Left ventricle myocardium inferior (tissue), 1 donor: ENCODE measurements around the gene CCDC92. TPM values are rescaled to one million over a fixed set of nuclear protein-coding genes. Genes with fewer than 3 reads are reported as not detected.

Experiments used
- DNase-seq: peaks from one replicate; pipeline ENCODE4 v3.0.0-alpha.2; 2020
- H3K27ac ChIP-seq: fragments of 200-600 bp; replicated peaks from 2 replicates; pipeline ENCODE4 v1.8.0; 2021
- H3K27me3 ChIP-seq: fragments of 200-600 bp; 2 replicates; pipeline ENCODE4 v1.8.0; 2021; ENCODE audit warnings: low read depth
- H3K36me3 ChIP-seq: fragments of 200-600 bp; 2 replicates; pipeline ENCODE4 v1.8.0; 2021
- H3K4me1 ChIP-seq: fragments of 200-600 bp; 2 replicates; pipeline ENCODE4 v1.8.0; 2021
- H3K4me3 ChIP-seq: fragments of 200-600 bp; 2 replicates; pipeline ENCODE4 v1.8.0; 2021; ENCODE audit warnings: mild to moderate bottlenecking, moderate library complexity
- H3K9me3 ChIP-seq: fragments of 200-600 bp; replicated peaks from 2 replicates; pipeline ENCODE4 v1.8.0; 2021
- intact Hi-C: fragments of 100-400 bp; cut with micrococcal nuclease; formaldehyde crosslinking; loops from one replicate; pipeline ENCODE4 v1.11.0; 2022
- total RNA-seq: library from RNA; stranded (reverse); fragmentation: NEBNext Ultra II Directional; extraction: Animal tissue kit (Norgen Biotek cat#: 25700); gene quantifications from one replicate; pipeline ENCODE4 v1.2.1, GENCODE V29; 2021
- TF ChIP-seq, protein P1 (sequence below): fragments of 200-600 bp; IDR thresholded peaks from 2 replicates; pipeline ENCODE4 v1.8.0; 2021; ENCODE audit warnings: antibody characterized with exemption, mild to moderate bottlenecking, borderline replicate concordance
- donor health status: DM: no; HTN: yes; CAD: no; lungs with severe emphysema.

The CCDC92 gene
- total RNA-seq, 1 donor from 2014 or later = 57.2 TPM

DNA sequence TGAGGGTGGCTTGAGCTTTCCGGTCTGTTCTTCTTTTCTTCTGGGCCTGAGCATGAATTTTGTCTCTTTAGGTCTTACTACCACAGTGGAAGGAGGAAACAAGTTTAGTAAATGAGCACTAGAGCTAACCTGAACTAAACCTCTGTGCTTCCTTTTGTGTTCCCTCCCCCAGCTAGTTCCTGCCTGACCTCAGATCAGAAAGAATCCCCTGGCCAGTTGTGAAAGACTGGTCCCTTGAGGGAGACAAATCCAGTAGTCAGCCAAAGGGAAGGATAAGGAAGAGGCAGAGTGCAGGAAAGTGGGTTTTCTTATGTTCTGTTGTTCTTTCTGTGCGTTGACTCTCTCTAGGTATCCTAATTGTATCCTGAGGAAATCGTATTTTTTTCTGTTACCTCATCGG lies 17.9 kb upstream of the CCDC92 start:
- intact Hi-C loops = no loop called here
- peaks cover 25% of the 10 kb centered on the region for H3K36me3 ChIP-seq
- no peak for DNase-seq
- peaks cover 93% of the 10 kb centered on the region for H3K4me1 ChIP-seq
- H3K9me3 ChIP-seq = no peaks in the 10 kb centered on the region
- TF ChIP-seq, protein P1, sequence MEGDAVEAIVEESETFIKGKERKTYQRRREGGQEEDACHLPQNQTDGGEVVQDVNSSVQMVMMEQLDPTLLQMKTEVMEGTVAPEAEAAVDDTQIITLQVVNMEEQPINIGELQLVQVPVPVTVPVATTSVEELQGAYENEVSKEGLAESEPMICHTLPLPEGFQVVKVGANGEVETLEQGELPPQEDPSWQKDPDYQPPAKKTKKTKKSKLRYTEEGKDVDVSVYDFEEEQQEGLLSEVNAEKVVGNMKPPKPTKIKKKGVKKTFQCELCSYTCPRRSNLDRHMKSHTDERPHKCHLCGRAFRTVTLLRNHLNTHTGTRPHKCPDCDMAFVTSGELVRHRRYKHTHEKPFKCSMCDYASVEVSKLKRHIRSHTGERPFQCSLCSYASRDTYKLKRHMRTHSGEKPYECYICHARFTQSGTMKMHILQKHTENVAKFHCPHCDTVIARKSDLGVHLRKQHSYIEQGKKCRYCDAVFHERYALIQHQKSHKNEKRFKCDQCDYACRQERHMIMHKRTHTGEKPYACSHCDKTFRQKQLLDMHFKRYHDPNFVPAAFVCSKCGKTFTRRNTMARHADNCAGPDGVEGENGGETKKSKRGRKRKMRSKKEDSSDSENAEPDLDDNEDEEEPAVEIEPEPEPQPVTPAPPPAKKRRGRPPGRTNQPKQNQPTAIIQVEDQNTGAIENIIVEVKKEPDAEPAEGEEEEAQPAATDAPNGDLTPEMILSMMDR = no peak
- H3K27ac ChIP-seq = peak overlapping the region; percentile 72
- no peak overlapping the region for H3K4me3 ChIP-seq
- H3K27me3 ChIP-seq = no peaks in the 10 kb centered on the region

DNA sequence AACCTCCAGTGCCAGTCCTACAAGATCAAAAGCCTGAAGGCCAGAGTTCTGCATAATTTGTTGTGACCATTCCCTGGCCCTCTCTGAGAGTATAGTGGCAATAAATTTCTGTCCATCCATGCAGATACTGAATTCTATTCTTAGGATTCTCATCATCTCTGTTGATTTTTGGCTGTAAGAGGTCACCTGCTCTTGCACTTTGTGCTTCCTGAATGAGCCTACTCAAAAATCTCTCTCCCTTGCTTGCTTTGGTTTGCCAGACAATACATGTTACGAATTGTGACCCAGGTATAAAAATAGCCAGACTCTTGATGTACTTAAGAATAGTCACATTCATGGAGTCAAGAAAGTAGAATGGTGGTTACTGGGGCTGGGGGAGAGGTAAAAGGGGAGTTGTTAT lies 17.1 kb upstream of the CCDC92 start:
- H3K4me3 ChIP-seq = no peak overlapping the region
- peaks cover 93% of the 10 kb centered on the region for H3K4me1 ChIP-seq
- H3K36me3 ChIP-seq = peaks cover 25% of the 10 kb centered on the region
- H3K9me3 ChIP-seq = no peaks in the 10 kb centered on the region
- no peak for DNase-seq
- peak overlapping the region; percentile 72 for H3K27ac ChIP-seq
- intact Hi-C loops = loop anchor here (10.0 kb wide), 1 partner anchor 85 kb away; no protein-coding TSS in a partner anchor
- H3K27me3 ChIP-seq = no peaks in the 10 kb centered on the region
- TF ChIP-seq, protein P1 = no peak

GRCh38 chr12:123989168-123989567 lies 16.5 kb upstream of the CCDC92 start:
- H3K27ac ChIP-seq = peak overlapping the region; percentile 72
- H3K4me3 ChIP-seq = no peak overlapping the region
- no peaks in the 10 kb centered on the region for H3K9me3 ChIP-seq
- DNase-seq = no peak
- TF ChIP-seq, protein P1 = no peak
- peaks cover 25% of the 10 kb centered on the region for H3K36me3 ChIP-seq
- intact Hi-C loops = loop anchor here (10.0 kb wide), 1 partner anchor 84 kb away; no protein-coding TSS in a partner anchor
- no peaks in the 10 kb centered on the region for H3K27me3 ChIP-seq
- H3K4me1 ChIP-seq = peaks cover 93% of the 10 kb centered on the region

GRCh38 chr12:123987022-123987421 lies 14.4 kb upstream of the CCDC92 start:
- TF ChIP-seq, protein P1 = no peak
- Histone ChIP-seq H3K9me3 (no peaks in the 10 kb centered on the region), H3K27ac (peak overlapping the region; percentile 76), H3K4me1 (peaks cover 94% of the 10 kb centered on the region), H3K4me3 (no peak overlapping the region), H3K27me3 (no peaks in the 10 kb centered on the region), H3K36me3 (peaks cover 26% of the 10 kb centered on the region)
- intact Hi-C loops = loop anchor here (10.0 kb wide), 1 partner anchor 82 kb away; no protein-coding TSS in a partner anchor
- DNase-seq = no peak

DNA sequence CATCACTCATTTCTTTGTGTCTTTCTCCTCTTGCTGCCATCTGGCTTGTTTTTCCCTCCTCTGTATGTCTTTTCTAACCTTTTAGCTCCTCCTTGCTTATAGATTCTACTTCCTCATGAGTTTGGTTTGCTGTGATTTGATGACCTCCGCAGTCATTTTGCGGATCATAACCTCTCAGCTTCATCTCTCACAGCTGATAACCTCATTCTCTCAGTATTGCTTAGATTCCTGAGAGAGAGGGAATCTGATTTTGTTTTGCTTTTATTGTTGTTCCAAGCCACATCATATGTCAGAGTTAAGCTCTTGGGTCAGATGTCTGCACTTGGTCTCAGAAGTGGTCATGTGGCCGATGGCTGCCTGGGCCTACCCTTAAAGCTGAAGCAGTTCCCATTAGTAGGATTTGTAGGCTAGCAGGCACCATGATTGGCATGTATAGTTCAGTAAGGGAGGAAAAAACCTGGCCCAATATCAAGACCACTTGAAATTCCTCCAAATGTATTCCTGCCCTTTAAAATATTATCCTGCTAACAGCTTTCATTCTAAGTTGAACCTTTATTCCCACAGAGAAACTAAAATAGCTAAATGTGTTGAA lies 13.8 kb upstream of the CCDC92 start:
- Histone ChIP-seq H3K4me3 (no peak overlapping the region), H3K36me3 (peaks cover 25% of the 10 kb centered on the region), H3K9me3 (no peaks in the 10 kb centered on the region), H3K27ac (peak overlapping the region; percentile 76), H3K27me3 (no peaks in the 10 kb centered on the region), H3K4me1 (peaks cover 93% of the 10 kb centered on the region)
- TF ChIP-seq, protein P1 = no peak
- intact Hi-C loops = loop anchor here (10.0 kb wide), 1 partner anchor 82 kb away; no protein-coding TSS in a partner anchor
- no peak for DNase-seq
